Loucy (cell line): Measurements from ENCODE around the gene HDDC2.

ENCODE experiments used
- H2AFZ ChIP-seq: fragments of 200-600 bp; sonication (generic); 2 replicates; pipeline ENCODE4 v1.6.0; 2016; ENCODE audit warnings: antibody characterized with exemption, mild to moderate bottlenecking, low read length, moderate library complexity
- H3F3A ChIP-seq: fragments of 200-600 bp; 2 replicates; pipeline ENCODE4 v1.6.0; 2016; ENCODE audit warnings: antibody characterized with exemption, low read depth, mild to moderate bottlenecking
- H3K27me3 ChIP-seq: fragments of 200-600 bp; sonication (generic); 2 replicates; pipeline ENCODE4 v1.6.1; 2014; ENCODE audit warnings: low read length, mild to moderate bottlenecking; ENCODE audit not compliant: insufficient read depth, poor library complexity, severe bottlenecking
- H3K36me3 ChIP-seq: fragments of 200-600 bp; sonication (generic); 2 replicates; pipeline ENCODE4 v1.6.1; 2016; ENCODE audit warnings: low read length; ENCODE audit not compliant: insufficient read depth
- H3K4me1 ChIP-seq: fragments of 200-600 bp; sonication (generic); 2 replicates; pipeline ENCODE4 v1.5.1; 2014; ENCODE audit warnings: low read length, mild to moderate bottlenecking; ENCODE audit not compliant: insufficient read depth, poor library complexity, severe bottlenecking
- H3K4me2 ChIP-seq: fragments of 200-600 bp; sonication (generic); 2 replicates; pipeline ENCODE4 v1.6.0; 2014; ENCODE audit warnings: antibody characterized with exemption, low read length, low read depth, mild to moderate bottlenecking; ENCODE audit not compliant: poor library complexity, severe bottlenecking
- H3K4me3 ChIP-seq: fragments of 200-600 bp; sonication (generic); 2 replicates; pipeline ENCODE4 v1.5.1; 2014; ENCODE audit warnings: low read length, mild to moderate bottlenecking, mixed read lengths; ENCODE audit not compliant: poor library complexity, severe bottlenecking
- H3K79me2 ChIP-seq: fragments of 200-600 bp; sonication (generic); 2 replicates; pipeline ENCODE4 v1.6.1; 2014; ENCODE audit warnings: low read length; ENCODE audit not compliant: insufficient read depth
- H3K9ac ChIP-seq: fragments of 200-600 bp; sonication (generic); 2 replicates; pipeline ENCODE4 v1.6.0; 2014; ENCODE audit warnings: mild to moderate bottlenecking, low read depth, low read length, moderate library complexity; ENCODE audit not compliant: poor library complexity, severe bottlenecking
- H3K9me2 ChIP-seq: fragments of 200-600 bp; sonication (generic); replicated peaks from 2 replicates; pipeline ENCODE4 v1.6.1; 2016; ENCODE audit warnings: low read depth, low read length, mixed read lengths
- H3K9me3 ChIP-seq: fragments of 200-600 bp; sonication (generic); 2 replicates; pipeline ENCODE4 v1.6.1; 2014; ENCODE audit warnings: mild to moderate bottlenecking, antibody characterized with exemption, low read length, low read depth; ENCODE audit not compliant: insufficient read depth
- H4K20me1 ChIP-seq: fragments of 200-600 bp; sonication (generic); 2 replicates; pipeline ENCODE4 v1.6.0; 2014; ENCODE audit warnings: antibody characterized with exemption, low read length, mild to moderate bottlenecking; ENCODE audit not compliant: insufficient read depth, poor library complexity, severe bottlenecking
- CTCF ChIP-seq: fragments of 200-600 bp; sonication (generic); conservative IDR thresholded peaks from 2 replicates; pipeline ENCODE4 v1.5.1; 2014; ENCODE audit warnings: mild to moderate bottlenecking, antibody characterized with exemption, low read length
- EZH2phosphoT487 ChIP-seq: fragments of 200-600 bp; IDR thresholded peaks from 2 replicates; pipeline ENCODE4 v1.6.1; 2018; ENCODE audit warnings: antibody characterized with exemption, mild to moderate bottlenecking, moderate library complexity, borderline replicate concordance

HDDC2 gene

GRCh38 chr6:125332664-125333063 lies 30.9 kb upstream of the HDDC2 start:
- Histone ChIP-seq H3K36me3 (no peaks in the 10 kb centered on the region), H3K4me1 (no peaks in the 10 kb centered on the region), H3K9ac (no peak overlapping the region), H4K20me1 (no peaks in the 10 kb centered on the region), H3K4me3 (no peak overlapping the region), H3K27me3 (no peaks in the 10 kb centered on the region), H3F3A (no peaks in the 10 kb centered on the region), H2AFZ (no peak overlapping the region), H3K9me2 (no peaks in the 10 kb centered on the region), H3K4me2 (no peak overlapping the region), H3K79me2 (no peaks in the 10 kb centered on the region), H3K9me3 (no peaks in the 10 kb centered on the region)
- TF ChIP-seq EZH2phosphoT487 (no peak), CTCF (no peak)

GRCh38 chr6:125325586-125325985 lies 23.8 kb upstream of the HDDC2 start:
- H3K4me3 ChIP-seq: no peak overlapping the region
- H3F3A ChIP-seq: no peaks in the 10 kb centered on the region
- H3K36me3 ChIP-seq: no peaks in the 10 kb centered on the region
- H3K4me2 ChIP-seq: no peak overlapping the region
- H3K9ac ChIP-seq: no peak overlapping the region
- no peaks in the 10 kb centered on the region for H3K27me3 ChIP-seq
- no peaks in the 10 kb centered on the region for H3K4me1 ChIP-seq
- H3K9me3 ChIP-seq: no peaks in the 10 kb centered on the region
- H3K79me2 ChIP-seq: no peaks in the 10 kb centered on the region
- TF ChIP-seq CTCF (no peak), EZH2phosphoT487 (no peak)
- no peak overlapping the region for H2AFZ ChIP-seq
- no peaks in the 10 kb centered on the region for H4K20me1 ChIP-seq
- no peaks in the 10 kb centered on the region for H3K9me2 ChIP-seq

- Histone ChIP-seq H3K4me2 (no peak overlapping the region), H2AFZ (no peak overlapping the region), H3K27me3 (no peaks in the 10 kb centered on the region), H3K9me2 (no peaks in the 10 kb centered on the region), H3K9me3 (no peaks in the 10 kb centered on the region), H3K79me2 (no peaks in the 10 kb centered on the region), H3K4me3 (no peak overlapping the region), H3K36me3 (no peaks in the 10 kb centered on the region), H3K4me1 (no peaks in the 10 kb centered on the region), H4K20me1 (no peaks in the 10 kb centered on the region), H3K9ac (no peak overlapping the region), H3F3A (no peaks in the 10 kb centered on the region)
- TF ChIP-seq EZH2phosphoT487 (no peak), CTCF (no peak)
Observed at GRCh38 chr6:125323376-125323775, 21.6 kb upstream of the HDDC2 start.
